ENCODE measurements around the gene PHLPP1.

GRCh38 chr18:62979176-62979575 lies 263.8 kb downstream of the PHLPP1 start:
- TF ChIP-seq CTCF (IDR thresholded peaks at IDR 0.05) (no peak), POLR2A (IDR thresholded peaks at IDR 0.05) (no peak), EP300 (IDR thresholded peaks at IDR 0.05) (no peak)

All from ovary (tissue), 3 donors.